Panc1 (cell line): Measurements from ENCODE around the gene CLDN6. TPM values are rescaled to one million over a fixed set of nuclear protein-coding genes. Genes with fewer than 3 reads are reported as not detected.

Experiments
- ATAC-seq: fragments of 200-7000 bp; cut with Tn5 transposase; 2 replicates; pipeline ENCODE4 v1.9.1; 2020; ENCODE audit warnings: mild to moderate bottlenecking, moderate library complexity
- BruUV-seq: library from RNA; stranded (reverse); fragments of 400-500 nt; replicated peaks from 2 replicates; lab custom pipeline; 2021; lab: Mats Ljungman, UMichigan
- CTCF ChIA-PET: fragments of 300-600 bp; sonication (Branson Sonifier 250); formaldehyde crosslinking; loops from one replicate; lab custom pipeline; 2022; ENCODE audit warnings: antibody characterized with exemption; lab: Charles Lee
- POLR2A ChIA-PET: fragments of 300-600 bp; sonication (Branson Sonifier 250); formaldehyde crosslinking; loops from one replicate; lab custom pipeline; 2022; ENCODE audit warnings: antibody characterized with exemption; lab: Charles Lee
- DNase-seq: peaks from one replicate; pipeline ENCODE4 v3.0.0-alpha.2; 2010; ENCODE audit warnings: low read depth, low spot score
- H3K27ac ChIP-seq: 2 replicates; pipeline ENCODE4 v1.5.1; 2011; ENCODE audit warnings: mild to moderate bottlenecking, low read length, inconsistent platforms
- H3K27me3 ChIP-seq: fragments of 200-500 bp; sonication (Bioruptor generic); 2 replicates; pipeline ENCODE4 v1.6.0; 2014; ENCODE audit warnings: low read length, inconsistent platforms; ENCODE audit not compliant: control insufficient read depth, insufficient read depth
- H3K36me3 ChIP-seq: fragments of 200-500 bp; sonication (Bioruptor generic); 2 replicates; pipeline ENCODE4 v1.5.1; 2014; ENCODE audit warnings: inconsistent platforms, mild to moderate bottlenecking, low read length, moderate library complexity; ENCODE audit not compliant: control insufficient read depth, insufficient read depth
- H3K4me1 ChIP-seq: 2 replicates; pipeline ENCODE4 v1.5.1; 2011; ENCODE audit warnings: inconsistent platforms, mild to moderate bottlenecking, low read length, moderate library complexity; ENCODE audit not compliant: control insufficient read depth, insufficient read depth
- H3K4me3 ChIP-seq, 2 experiments: 2 replicates each; pipeline ENCODE4 v1.5.1; 2011 to 2012; ENCODE audit warnings: low read depth in 2 of 2, low read length in 2 of 2, mild to moderate bottlenecking in 2 of 2, inconsistent platforms in 1 of 2, moderate library complexity in 1 of 2
- H3K9me3 ChIP-seq: fragments of 200-500 bp; sonication (Bioruptor generic); 2 replicates; pipeline ENCODE4 v1.5.1; 2014; ENCODE audit warnings: low read depth, mild to moderate bottlenecking, inconsistent platforms, low read length, moderate library complexity; ENCODE audit not compliant: control insufficient read depth, insufficient read depth
- CTCF ChIP-seq: fragments of 450-650 bp; IDR thresholded peaks from 2 replicates; pipeline ENCODE4 v1.5.1; 2017; ENCODE audit warnings: mild to moderate bottlenecking
- POLR2AphosphoS5 ChIP-seq: IDR thresholded peaks from 2 replicates; pipeline ENCODE4 v1.6.1; 2012; ENCODE audit warnings: mild to moderate bottlenecking, low read depth, low read length, moderate library complexity
- SIN3A ChIP-seq: IDR thresholded peaks from 2 replicates; pipeline ENCODE4 v1.6.1; 2012; ENCODE audit warnings: low read depth, mild to moderate bottlenecking, low read length, moderate library complexity, borderline replicate concordance; ENCODE audit not compliant: insufficient read depth
- TCF7L2 ChIP-seq: IDR thresholded peaks from 2 replicates; pipeline ENCODE4 v1.6.1; 2011; ENCODE audit warnings: mild to moderate bottlenecking, low read depth, low read length, inconsistent platforms
- in situ Hi-C: cut with HindIII; loops from 2 replicates; pipeline ENCODE4 v1.10.0; 2016; ENCODE audit warnings: low sequenced_read_pairs, low pct_unique_long_range_greater_than_20kb
- intact Hi-C: fragments of 100-400 bp; cut with micrococcal nuclease; formaldehyde crosslinking; loops from one replicate; pipeline ENCODE4 v1.10.0; 2022; ENCODE audit not compliant: unreplicated experiment
- total RNA-seq: library from RNA; stranded (reverse); gene quantifications from one replicate; pipeline ENCODE4 v1.2.1, GENCODE V29; 2021; ENCODE audit not compliant: unreplicated experiment
- TF ChIP-seq, protein P1 (sequence below), 2 experiments: IDR thresholded peaks; 2 replicates each; pipeline ENCODE4 v1.6.1; 2011 to 2012; ENCODE audit warnings: low read depth in 2 of 2, control low read depth in 1 of 2, low read length in 1 of 2, mild to moderate bottlenecking in 1 of 2, moderate library complexity in 1 of 2; ENCODE audit not compliant: insufficient read depth in 1 of 2

Gene CLDN6
- total RNA-seq, 1 experiment from 2014 or later: 1.2 TPM

- ChIA-PET CTCF (interaction anchor here (0.5 to 0.9 kb wide), 3 partner anchors 13 to 266 kb away, joined by 3 to 7 read pairs (median 3); partner anchors contain the start of gene TNFRSF12A), POLR2A (interaction anchor here (0.6 kb wide), 1 partner anchor 20 kb away, joined by 10 read pairs; no protein-coding TSS in a partner anchor)
- 0 out of 2 replicates have a peak overlapping the region, but pooled peaks have one; percentile 44 for H3K27ac ChIP-seq
- intact Hi-C loops (no loop called here), in situ Hi-C loops (no loop called here)
- no peak for TF ChIP-seq TCF7L2
- no peak overlapping the region for H3K4me3 ChIP-seq
- no peaks in the 10 kb centered on the region for H3K9me3 ChIP-seq
- no peak for ATAC-seq
- H3K27me3 ChIP-seq: no peaks in the 10 kb centered on the region
- peaks cover 32% of the 10 kb centered on the region for H3K4me1 ChIP-seq
- BruUV-seq: no TSS peak
- DNase-seq: no peak
- no peaks in the 10 kb centered on the region for H3K36me3 ChIP-seq
Measured at GRCh38 chr16:3007059-3007956, 10.7 kb downstream of the CLDN6 start.

GRCh38 chr16:3004781-3005284, 13.2 kb downstream of the CLDN6 start:
- no TSS peak for BruUV-seq
- DNase-seq (no peak), ATAC-seq (peak; percentile 46)
- intact Hi-C loops (no loop called here), in situ Hi-C loops (no loop called here)
- peak; percentile 42; the same call in 1 of the 2 replicates for TF ChIP-seq POLR2AphosphoS5
- TF ChIP-seq CTCF: no peak
- H3K4me1 ChIP-seq: peaks cover 29% of the 10 kb centered on the region
- CTCF ChIA-PET: interaction anchor here (0.6 kb wide), 1 partner anchor 27 kb away, joined by 3 read pairs; no protein-coding TSS in a partner anchor
- POLR2A ChIA-PET: interaction anchor here (0.6 kb wide), 2 partner anchors 20 to 29 kb away, joined by 3 to 4 read pairs; no protein-coding TSS in a partner anchor
- no peaks in the 10 kb centered on the region for H3K36me3 ChIP-seq
- peak overlapping the region; percentile 91 for H3K27ac ChIP-seq
- H3K4me3 ChIP-seq: peak overlapping the region; percentile 64 to 87
- H3K9me3 ChIP-seq: no peaks in the 10 kb centered on the region
- H3K27me3 ChIP-seq: no peaks in the 10 kb centered on the region

DNA sequence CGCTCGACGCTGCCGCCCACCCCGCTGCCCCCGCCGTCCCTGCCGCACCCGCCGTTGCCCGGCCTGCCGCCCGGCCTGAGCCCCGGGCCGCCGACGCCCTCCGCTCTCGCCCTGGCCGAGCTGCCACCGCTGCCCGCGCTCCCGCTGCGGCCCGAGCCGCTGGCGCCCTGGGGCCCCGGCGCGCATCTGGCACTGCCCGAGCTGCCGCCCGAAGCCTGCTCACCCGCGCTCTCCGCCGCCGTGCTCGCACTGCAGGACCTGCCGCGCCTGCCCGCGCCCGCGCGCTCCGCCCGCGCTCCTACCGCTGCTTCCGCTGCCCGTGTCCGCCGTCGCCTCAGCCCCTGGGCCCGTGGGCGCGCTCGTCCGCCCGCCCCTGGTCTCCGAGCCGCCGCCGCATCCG, 13.7 kb downstream of the CLDN6 start:
- TF ChIP-seq CTCF: no peak
- TF ChIP-seq SIN3A: no peak
- TF ChIP-seq POLR2AphosphoS5: no peak
- TF ChIP-seq TCF7L2: no peak
- TF ChIP-seq, protein P1, sequence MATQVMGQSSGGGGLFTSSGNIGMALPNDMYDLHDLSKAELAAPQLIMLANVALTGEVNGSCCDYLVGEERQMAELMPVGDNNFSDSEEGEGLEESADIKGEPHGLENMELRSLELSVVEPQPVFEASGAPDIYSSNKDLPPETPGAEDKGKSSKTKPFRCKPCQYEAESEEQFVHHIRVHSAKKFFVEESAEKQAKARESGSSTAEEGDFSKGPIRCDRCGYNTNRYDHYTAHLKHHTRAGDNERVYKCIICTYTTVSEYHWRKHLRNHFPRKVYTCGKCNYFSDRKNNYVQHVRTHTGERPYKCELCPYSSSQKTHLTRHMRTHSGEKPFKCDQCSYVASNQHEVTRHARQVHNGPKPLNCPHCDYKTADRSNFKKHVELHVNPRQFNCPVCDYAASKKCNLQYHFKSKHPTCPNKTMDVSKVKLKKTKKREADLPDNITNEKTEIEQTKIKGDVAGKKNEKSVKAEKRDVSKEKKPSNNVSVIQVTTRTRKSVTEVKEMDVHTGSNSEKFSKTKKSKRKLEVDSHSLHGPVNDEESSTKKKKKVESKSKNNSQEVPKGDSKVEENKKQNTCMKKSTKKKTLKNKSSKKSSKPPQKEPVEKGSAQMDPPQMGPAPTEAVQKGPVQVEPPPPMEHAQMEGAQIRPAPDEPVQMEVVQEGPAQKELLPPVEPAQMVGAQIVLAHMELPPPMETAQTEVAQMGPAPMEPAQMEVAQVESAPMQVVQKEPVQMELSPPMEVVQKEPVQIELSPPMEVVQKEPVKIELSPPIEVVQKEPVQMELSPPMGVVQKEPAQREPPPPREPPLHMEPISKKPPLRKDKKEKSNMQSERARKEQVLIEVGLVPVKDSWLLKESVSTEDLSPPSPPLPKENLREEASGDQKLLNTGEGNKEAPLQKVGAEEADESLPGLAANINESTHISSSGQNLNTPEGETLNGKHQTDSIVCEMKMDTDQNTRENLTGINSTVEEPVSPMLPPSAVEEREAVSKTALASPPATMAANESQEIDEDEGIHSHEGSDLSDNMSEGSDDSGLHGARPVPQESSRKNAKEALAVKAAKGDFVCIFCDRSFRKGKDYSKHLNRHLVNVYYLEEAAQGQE (IDR thresholded peaks at IDR 0.05; ENCODE audit: insufficient read depth in 1 of 2, low read depth in 2 of 2, low read length in 1 of 2): no peak
- DNase-seq (no peak), ATAC-seq (peak; percentile 60)
- no peaks in the 10 kb centered on the region for H3K9me3 ChIP-seq
- H3K4me3 ChIP-seq: peak overlapping the region in 1 of 2 experiments; percentile 18; a peak in 3 of 4 replicates
- intact Hi-C loops (no loop called here), in situ Hi-C loops (no loop called here)
- CTCF ChIA-PET: interaction anchor here (0.7 to 1.2 kb wide), 4 partner anchors 16 to 27 kb away, joined by 3 to 11 read pairs (median 4); partner anchors contain the start of gene TNFRSF12A
- POLR2A ChIA-PET: interaction anchor here (0.6 kb wide), 2 partner anchors 20 to 29 kb away, joined by 3 to 4 read pairs; no protein-coding TSS in a partner anchor
- peaks cover 25% of the 10 kb centered on the region for H3K4me1 ChIP-seq
- no peak overlapping the region for H3K27ac ChIP-seq
- no peaks in the 10 kb centered on the region for H3K36me3 ChIP-seq
- H3K27me3 ChIP-seq: no peaks in the 10 kb centered on the region
- no TSS peak for BruUV-seq
